Urinary bladder (tissue), 4 donors: ENCODE data around the gene GPX1. TPM values are rescaled to one million over a fixed set of nuclear protein-coding genes. Genes with fewer than 3 reads are reported as not detected.

Source experiments
- DNase-seq: peaks from one replicate; pipeline ENCODE4 v3.0.0-alpha.2; 2015; ENCODE audit errors: extremely low spot score
- H3K27ac ChIP-seq: one replicate; pipeline ENCODE4 v1.5.1; 2013; ENCODE audit warnings: low read depth, mild to moderate bottlenecking, moderate library complexity
- H3K36me3 ChIP-seq: one replicate; pipeline ENCODE4 v1.6.1; 2013; ENCODE audit warnings: mild to moderate bottlenecking, moderate library complexity; ENCODE audit not compliant: insufficient read depth
- H3K4me1 ChIP-seq: one replicate; pipeline ENCODE4 v1.6.1; 2013; ENCODE audit warnings: mild to moderate bottlenecking, moderate library complexity; ENCODE audit not compliant: insufficient read depth
- H3K4me3 ChIP-seq: one replicate; pipeline ENCODE4 v1.5.1; 2013; ENCODE audit warnings: low read depth, low read length
- WGBS: extraction: QIAGEN DNeasy Blood & Tissue Kit; methylation state at CpG from one replicate; pipeline ENCODE4 v1.1.7; 2013; 5-methylcytosine and 5-hydroxymethylcytosine counted together
- polyA plus RNA-seq: library from polyadenylated mRNA; stranded (reverse); fragments of 200-250 nt; gene quantifications from one replicate; pipeline ENCODE4 v1.2.3, GENCODE V29; 2013
- total RNA-seq: library from RNA; depleted of rRNA; stranded (reverse); fragments of >200 nt; gene quantifications from one replicate; pipeline ENCODE4 v1.2.3, GENCODE V29; 2014
- donor health status: healthy with polysubstance abuse.
- donor health status: healthy.

Gene GPX1
- total and polyA plus RNA-seq, 2 donors = 49.2 to 411 TPM

GRCh38 chr3:49316696-49317457, 41.3 kb downstream of the GPX1 start:
- H3K27ac ChIP-seq = no peak overlapping the region
- H3K36me3 ChIP-seq = no peaks in the 10 kb centered on the region
- DNase-seq = no peak
- no peak overlapping the region for H3K4me3 ChIP-seq
- 81% methylated on average over 16 of the region's 16 CpGs for WGBS
- no peaks in the 10 kb centered on the region for H3K4me1 ChIP-seq

- peaks cover 4% of the 10 kb centered on the region for H3K36me3 ChIP-seq
- DNase-seq = no peak
- H3K27ac ChIP-seq = no peak overlapping the region
- no peaks in the 10 kb centered on the region for H3K4me1 ChIP-seq
- 93% methylated on average over 1 of the region's 1 CpG for WGBS
- no peak overlapping the region for H3K4me3 ChIP-seq
Measured at GRCh38 chr3:49313896-49314688, 44.1 kb downstream of the GPX1 start.

- WGBS = 87% methylated on average over 3 of the region's 3 CpGs
- DNase-seq = no peak
- Histone ChIP-seq H3K27ac (no peak overlapping the region), H3K4me1 (no peaks in the 10 kb centered on the region), H3K36me3 (peaks cover 4% of the 10 kb centered on the region), H3K4me3 (no peak overlapping the region)
Measured at GRCh38 chr3:49311283-49311682, 46.9 kb downstream of the GPX1 start.

GRCh38 chr3:49310677-49311076, 47.5 kb downstream of the GPX1 start:
- H3K27ac ChIP-seq = no peak overlapping the region
- WGBS = 95% methylated on average over 1 of the region's 1 CpG
- H3K4me3 ChIP-seq = no peak overlapping the region
- H3K4me1 ChIP-seq = no peaks in the 10 kb centered on the region
- H3K36me3 ChIP-seq = peaks cover 4% of the 10 kb centered on the region
- DNase-seq = no peak

Other genes with a start within 250 kb of the GPX1 start
- gene USP19, start 237.5 kb downstream of the GPX1 start, total RNA-seq = 30.8 TPM
- gene USP19, start 237.5 kb downstream of the GPX1 start, polyA plus RNA-seq = 44.8 TPM
- gene LAMB2, start 225.3 kb downstream of the GPX1 start, total RNA-seq = 429 TPM
- 366 TPM for gene LAMB2, start 225.3 kb downstream of the GPX1 start, polyA plus RNA-seq
- 10.3 TPM for gene CCDC71, start 192.0 kb downstream of the GPX1 start, total RNA-seq
- gene CCDC71, start 192.0 kb downstream of the GPX1 start, polyA plus RNA-seq = 25.6 TPM
- gene KLHDC8B, start 186.8 kb downstream of the GPX1 start, total RNA-seq = 27.3 TPM
- gene KLHDC8B, start 186.8 kb downstream of the GPX1 start, polyA plus RNA-seq = 80.8 TPM
- gene C3orf62, start 81.1 kb downstream of the GPX1 start, total RNA-seq = 6.0 TPM
- gene C3orf62, start 81.1 kb downstream of the GPX1 start, polyA plus RNA-seq = 3.0 TPM
- 23.7 TPM for gene USP4, start 18.3 kb downstream of the GPX1 start, total RNA-seq
- 34.2 TPM for gene USP4, start 18.3 kb downstream of the GPX1 start, polyA plus RNA-seq
- gene RHOA, start 53.6 kb upstream of the GPX1 start, total RNA-seq = 308 TPM
- 451 TPM for gene RHOA, start 53.6 kb upstream of the GPX1 start, polyA plus RNA-seq
- gene TCTA, start 54.1 kb upstream of the GPX1 start, total RNA-seq = 11.1 TPM
- 38.4 TPM for gene TCTA, start 54.1 kb upstream of the GPX1 start, polyA plus RNA-seq
- 6.7 TPM for gene AMT, start 64.1 kb upstream of the GPX1 start, total RNA-seq
- 9.7 TPM for gene AMT, start 64.1 kb upstream of the GPX1 start, polyA plus RNA-seq
- 6.3 TPM for gene NICN1, start 71.0 kb upstream of the GPX1 start, total RNA-seq
- 13.7 TPM for gene NICN1, start 71.0 kb upstream of the GPX1 start, polyA plus RNA-seq
- 34.1 TPM for gene DAG1, start 111.9 kb upstream of the GPX1 start, total RNA-seq
- 58.7 TPM for gene DAG1, start 111.9 kb upstream of the GPX1 start, polyA plus RNA-seq
- 0.48 TPM for gene BSN, start 196.1 kb upstream of the GPX1 start, total RNA-seq
- 0.39 TPM for gene BSN, start 196.1 kb upstream of the GPX1 start, polyA plus RNA-seq